Stimulated activated CD4-positive, alpha-beta T cell treated with anti-CD3 and anti-CD28 coated beads, Interleukin-1b, Interleukin-23, amount 100 ng/mL, for 1 hour (primary cell): ENCODE measurements around the gene CEL.
"Not testable (repeated sequence)": the region's sequence is repeated elsewhere in the genome, so short reads cannot be mapped to it uniquely, and the experiment has no call there.

Experiments
- DNase-seq, 2 donors: peaks; one replicate each; pipeline ENCODE4 v3.0.0-alpha.2; 2020; ENCODE audit warnings: low read depth in 2 of 2

CEL gene

DNA sequence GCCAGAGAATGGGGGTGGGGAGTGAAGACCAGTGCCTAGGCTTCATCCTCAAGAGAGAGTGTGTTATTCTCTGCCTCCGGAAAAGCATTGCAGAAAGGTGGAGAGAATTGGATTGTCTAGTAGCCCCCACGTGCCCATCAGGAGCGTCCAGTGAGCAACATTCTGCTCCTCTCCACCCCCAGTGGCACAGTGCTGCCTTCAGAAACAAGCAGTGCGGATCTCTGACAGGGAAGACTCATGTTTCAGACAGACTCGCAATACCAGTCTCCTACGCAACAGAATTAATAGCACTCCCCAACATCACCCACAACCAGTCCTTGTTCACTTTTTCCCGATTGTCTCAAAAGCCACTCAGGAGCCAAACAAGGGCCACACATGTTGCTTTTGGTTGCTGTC lies 14.9 kb upstream of the CEL start:
- no peak for DNase-seq

DNA sequence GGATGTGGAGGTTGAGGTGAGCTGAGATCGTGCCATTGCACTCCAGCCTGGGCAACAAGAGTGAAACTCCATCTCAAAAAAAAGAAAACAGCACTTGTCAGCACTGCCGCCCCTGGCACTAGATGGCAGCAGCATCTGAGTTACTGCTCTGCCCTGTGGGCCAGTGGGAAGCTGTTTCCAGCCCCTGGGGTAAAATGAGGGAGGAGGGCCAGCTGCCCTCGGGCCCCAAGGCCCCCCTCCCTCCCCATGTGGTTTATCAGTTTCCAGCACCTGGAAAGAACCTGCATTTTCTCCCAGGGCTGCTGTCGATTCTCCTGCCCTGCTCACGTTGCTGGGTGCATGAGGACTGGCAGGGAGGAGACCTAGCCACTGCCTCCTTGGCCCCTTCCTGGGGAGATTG lies 13.2 kb upstream of the CEL start:
- no peak for DNase-seq

DNA sequence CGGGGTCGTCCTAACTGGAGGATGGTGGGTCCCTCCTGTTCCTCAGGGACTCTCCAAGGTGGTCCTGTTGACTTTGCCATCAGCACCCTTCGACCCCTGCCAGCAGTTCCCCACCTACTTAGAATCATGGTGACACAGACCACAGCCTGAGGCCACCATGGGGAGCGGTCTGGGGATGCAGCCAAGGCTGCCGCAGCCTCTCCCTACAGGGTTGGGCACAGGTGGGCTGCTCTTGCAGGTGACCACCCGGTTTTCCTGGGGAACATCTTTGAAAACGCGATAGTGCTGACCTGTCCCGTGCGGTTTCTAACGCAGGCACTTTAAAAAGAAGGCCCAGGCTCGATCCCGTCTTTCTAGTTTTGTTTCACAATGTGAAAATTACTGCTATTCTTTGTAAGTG lies 12.7 kb upstream of the CEL start:
- no peak for DNase-seq

DNA sequence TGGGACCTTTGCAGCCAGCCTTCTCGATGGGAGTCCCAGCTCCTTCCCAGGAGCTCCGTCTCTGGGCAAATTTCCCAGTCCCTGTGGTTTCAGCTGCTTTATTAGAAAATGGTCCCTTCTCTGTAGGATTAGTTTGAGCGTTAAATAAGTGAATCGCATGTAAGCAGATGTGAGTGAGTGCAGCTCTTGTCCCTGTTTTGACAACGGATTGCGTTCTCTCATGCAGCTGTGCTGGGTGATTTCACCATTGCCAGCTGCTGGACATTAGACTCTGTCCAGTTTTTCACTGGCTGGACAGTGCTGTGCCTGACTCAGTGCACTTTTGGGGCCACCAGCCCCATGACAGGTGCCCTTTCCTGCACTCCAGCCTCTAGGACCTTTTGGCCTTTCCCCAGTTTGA lies 11.6 kb upstream of the CEL start:
- DNase-seq, result no peak

DNA sequence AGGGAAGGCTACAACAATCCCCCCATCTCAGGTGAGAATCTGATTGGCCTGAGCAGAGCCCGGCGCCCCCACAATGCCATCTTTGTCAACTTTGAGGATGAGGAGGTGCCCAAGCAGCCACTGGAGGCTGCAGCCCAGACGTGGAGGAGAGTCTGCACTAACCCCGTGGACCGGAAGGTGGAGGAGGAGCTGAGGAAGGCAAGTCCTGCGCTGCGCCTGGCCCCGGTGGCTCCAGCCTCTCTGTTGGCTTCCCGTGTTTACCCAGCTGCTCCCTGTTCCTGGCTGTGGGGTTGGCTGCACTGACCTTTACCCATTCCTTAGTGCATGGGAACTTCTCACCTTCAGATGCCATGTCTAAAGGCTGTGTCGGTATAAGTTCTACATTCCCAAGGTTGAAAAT lies 11.0 kb upstream of the CEL start:
- no peak for DNase-seq

DNA sequence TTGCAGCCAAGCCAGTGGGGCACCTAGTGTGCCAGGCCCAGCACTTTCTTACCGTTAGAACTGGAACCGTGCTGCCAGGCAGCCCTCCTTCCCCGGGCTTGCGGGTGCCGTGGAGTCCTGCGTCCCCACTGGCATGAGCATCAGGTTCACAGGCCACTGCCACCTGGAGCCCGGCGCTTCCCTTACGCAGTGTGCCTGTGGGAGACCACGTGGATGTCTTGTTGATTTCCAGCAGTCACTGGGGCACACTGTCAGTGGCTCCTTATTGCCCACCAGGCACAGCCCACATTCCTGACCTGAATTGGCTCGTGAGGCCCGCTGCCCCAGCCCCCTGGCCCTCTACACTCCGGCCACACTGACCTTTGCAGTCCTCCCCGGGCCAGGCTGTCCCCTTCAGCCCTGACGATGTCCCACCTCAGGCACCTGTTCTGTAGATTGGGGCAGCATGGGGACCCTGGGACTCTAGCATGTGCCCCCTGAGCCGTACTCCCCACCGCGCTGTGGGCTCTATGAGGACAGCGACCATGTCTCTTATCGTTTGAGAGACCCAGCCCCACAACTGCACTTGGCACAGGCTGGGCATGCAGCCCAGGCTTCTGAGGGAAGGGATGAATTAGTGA lies 10.4 kb upstream of the CEL start:
- DNase-seq, result no peak

DNA sequence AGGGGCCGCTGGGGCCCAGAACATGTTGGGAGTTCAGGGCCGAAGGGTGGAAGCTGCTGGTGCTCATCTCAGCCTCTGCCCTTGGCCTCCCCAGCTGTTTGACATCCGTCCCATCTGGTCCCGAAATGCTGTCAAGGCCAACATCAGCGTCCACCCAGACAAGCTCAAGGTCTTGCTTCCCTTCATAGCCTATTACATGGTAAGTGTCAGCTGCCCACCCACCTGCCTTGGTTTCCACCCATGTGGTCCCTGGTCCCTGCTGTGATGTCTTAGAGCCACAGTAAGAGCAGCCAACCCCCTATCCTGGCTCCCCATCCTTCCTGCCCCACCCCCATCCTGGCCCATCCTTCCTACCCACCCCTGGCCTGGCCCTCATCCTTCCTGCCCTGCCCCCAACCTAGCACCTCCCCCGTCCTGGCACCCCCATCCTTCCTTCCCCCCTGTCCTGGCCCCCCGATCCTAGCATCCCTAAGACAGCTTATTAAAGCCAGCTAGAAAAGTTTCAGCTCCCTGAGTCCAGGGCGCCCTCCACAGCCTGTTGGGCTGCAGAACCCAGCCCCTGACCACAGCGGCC lies 9.7 kb upstream of the CEL start:
- no peak for DNase-seq

DNA sequence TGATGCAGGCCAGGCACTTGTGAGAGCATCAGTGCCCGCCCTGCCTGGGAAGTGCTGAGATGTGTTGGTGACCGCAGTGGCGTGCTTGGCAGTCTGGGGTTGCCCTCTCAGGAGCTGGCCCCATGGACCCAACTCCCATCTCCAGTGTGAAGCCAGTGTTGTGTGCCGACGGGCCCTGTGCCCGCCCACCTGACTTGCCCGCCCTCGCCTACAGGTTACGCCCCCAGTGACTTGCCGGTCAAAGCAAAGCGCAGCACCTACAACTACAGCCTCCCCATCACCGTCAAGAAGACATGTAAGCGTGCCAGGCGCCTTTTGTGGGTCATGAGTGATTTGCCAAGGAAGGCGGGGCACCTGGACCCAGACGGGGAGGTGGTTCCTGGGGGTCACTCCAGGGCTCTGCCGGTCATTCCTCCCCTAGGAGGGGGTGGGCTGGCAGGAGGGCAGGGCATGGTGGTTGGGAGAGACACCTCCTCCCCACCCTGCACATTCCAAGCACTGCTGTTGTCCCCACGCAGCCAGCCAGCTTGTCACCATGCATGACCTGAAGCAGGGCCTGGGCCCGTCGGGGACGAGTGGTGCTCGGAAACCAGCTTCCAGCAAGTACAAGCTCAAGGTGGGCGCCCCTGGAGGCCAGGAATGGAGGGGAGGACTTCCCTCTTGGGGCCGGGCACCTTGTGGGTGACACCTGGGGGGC lies 7.4 kb upstream of the CEL start:
- DNase-seq, result no peak

DNA sequence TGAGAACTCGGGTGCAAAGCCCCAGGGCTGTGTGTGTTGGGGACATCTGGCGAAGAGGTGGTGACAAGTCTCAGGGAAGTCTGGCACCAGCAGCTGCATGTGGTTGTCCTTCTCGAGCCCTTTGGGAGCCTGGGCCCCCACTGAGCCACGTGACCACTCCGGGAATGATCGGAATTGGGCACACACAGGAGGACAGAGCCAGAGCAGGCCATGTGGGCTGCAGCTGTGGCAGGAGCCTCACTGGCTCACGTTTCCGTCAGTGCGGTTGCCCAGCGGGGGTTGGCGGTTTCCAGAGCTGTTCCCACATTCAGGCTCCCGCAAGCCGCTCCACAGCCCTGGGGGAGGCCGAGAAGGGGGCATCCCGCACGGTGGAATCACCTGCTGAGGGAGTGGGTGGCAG lies 6.8 kb upstream of the CEL start:
- no peak for DNase-seq

DNA sequence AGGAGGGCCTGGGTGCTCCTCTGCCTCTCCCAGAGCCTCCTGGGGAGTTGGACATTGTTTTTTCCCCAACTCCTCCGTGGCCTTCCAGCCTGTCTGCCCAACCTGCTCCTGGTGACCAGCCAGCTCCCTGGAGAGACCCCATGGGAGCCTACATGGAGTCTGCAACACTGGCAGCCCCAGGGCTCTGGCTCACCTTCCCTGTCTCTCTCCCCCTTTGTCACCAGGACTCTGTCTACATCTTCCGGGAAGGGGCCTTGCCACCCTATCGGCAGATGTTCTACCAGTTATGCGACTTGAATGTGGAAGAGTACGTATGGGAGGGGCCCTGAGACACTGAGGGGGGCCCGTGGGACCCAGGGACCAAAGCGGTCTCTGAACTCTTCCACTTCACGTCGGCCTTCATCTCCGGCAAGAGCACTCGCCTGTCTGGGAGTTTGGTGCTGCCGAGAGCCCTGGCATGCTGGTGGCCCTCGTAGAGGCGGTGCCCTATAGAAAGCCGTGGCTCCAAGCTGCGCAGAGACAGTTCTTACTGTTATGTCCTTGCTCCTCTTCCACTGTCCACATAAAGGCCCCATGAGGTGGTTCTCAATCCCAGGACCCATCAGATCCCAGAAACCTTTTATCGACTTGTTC lies 5.9 kb upstream of the CEL start:
- no peak for DNase-seq

DNA sequence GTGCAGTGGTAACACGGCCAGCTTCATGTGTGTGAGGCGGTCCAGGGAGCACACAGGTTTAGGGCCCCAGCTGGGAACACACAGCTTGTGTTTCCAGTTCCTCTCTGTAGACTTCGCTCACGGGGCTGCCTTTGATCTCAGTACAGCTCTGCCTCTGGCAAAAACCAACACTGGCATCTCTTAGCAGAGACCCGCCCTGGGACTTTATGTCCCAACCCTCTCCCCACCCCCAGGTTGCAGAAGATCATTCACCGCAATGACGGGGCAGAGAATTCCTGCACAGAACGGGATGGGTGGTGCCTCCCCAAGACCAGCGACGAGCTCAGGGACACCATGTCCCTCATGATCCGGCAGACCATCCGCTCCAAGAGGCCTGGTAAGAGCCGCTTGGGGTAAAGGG lies 5.2 kb upstream of the CEL start:
- no peak for DNase-seq

DNA sequence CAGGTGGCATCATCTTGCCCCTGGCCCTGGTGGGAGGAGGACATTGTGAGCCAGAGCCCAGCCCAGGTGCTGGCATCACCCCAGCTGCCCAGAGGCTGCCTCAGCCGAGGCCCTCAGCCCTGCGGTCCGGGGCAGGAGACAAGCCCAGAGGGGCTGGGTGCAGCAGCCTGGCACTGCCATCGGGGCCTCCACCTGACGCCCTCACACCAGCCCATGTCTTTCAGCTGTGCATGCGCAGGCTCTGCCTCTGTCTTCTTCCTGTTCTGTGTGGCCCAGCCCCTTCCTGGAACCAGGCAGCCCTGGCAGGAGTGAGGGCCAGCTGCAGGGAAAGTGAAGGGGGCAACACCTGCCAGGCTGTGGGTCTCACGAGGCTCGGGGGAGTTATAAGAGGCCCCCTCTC lies 4.8 kb upstream of the CEL start:
- no peak for DNase-seq

DNA sequence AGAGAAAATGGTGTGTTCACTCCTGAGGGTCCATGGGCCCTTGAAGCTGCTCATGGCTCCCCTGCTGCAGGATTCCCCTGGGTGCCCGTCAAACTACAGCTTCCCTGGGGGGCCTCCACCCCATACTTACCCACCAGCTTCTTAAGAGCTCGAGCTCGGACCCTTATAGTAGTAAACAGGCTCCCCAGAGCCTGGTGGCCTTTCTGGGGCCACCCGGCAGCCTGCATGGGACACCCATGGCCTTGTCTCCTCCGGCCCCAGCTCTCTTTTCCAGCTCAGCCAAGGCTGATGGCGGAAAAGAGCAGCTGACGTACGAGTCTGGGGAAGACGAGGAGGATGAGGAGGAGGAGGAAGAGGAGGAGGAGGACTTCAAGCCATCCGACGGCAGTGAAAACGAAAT lies 4.2 kb upstream of the CEL start:
- DNase-seq, result no peak

DNA sequence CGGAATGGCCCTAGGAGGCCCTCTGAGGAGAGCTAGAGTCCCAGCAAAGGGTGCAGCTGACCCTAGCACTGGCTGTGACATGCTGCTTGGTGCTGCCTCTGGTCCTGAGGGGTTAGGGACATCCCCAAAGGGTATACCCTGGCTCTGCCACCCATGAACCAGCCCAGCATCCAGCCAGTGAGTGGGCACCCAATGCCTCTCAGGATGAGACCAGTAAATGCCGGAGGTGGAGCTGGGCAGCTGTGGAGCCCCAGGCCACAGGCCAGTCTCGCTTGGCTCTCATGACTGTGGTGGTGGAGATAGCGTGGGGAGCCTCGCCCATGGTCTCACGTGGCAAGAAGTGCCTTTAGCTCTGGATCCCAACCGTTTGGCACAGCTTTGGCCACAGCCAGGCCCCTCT lies 3.7 kb upstream of the CEL start:
- DNase-seq, result no peak

DNA sequence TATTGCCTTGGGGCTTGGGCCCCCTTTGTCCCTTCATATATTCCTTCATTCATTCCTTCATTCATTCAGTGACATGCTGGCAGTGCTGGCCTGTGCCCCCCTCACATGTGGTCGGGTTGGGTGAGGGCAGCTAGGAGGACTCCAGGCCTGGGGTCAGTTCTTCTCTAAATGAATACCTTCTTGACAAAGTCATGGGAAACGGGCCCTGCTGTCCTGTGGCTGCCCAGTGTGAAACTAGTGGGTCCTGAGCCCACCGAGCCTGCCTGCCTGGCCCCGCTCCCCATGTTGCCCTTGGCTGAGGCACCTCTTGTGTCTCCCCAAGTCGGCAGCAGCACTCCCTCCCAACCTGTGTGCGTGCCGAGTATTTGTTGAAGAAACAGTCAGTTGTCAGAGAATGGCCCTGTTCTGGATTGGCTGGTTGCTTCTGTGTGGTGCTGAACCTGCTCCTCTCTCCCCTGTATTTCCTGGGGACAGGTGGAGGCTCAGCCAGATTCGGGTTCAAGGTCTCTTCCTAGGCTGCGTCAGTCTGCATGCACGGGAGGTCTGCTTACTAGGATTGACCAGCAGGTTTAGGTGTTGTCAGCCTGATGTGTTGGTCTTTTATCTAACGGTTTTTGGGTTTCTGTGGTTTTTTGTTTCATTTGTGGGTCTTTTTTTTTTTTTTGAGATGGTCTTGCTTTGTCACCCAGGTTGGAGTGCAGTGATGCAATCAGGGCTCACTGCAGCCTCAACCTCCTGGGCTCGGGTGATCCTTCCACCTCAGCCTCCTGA lies 3.0 kb upstream of the CEL start:
- no peak for DNase-seq

DNA sequence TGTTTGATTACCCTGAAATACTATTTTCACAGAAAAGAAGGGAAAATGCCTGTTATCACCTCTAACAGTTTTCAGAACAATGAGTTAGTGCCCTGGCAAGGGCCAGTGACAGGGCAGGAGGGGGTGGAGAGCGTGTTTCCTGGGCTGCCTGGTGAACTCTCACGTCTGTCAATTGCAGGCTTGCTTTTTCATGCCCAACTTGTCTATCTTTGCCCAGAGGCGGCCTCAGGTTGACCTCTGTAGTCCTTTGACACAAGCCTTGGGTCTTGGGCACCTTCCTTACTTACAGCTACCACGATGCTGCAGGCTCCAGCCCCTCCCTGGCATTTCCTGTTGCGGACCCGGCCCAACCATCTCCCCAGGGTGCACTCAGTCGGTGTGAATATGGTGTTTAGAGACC lies 2.2 kb upstream of the CEL start:
- no peak for DNase-seq

DNA sequence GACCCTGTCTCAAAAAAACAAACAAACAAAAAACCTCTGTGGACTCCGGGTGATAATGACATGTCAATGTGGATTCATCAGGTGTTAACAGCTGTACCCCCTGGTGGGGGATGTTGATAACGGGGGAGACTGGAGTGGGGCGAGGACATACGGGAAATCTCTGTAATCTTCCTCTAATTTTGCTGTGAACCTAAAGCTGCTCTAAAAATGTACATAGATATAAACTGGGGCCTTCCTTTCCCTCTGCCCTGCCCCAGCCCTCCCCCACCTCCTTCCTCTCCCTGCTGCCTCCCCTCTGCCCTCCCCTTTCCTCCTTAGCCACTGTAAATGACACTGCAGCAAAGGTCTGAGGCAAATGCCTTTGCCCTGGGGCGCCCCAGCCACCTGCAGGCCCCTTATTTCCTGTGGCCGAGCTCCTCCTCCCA lies 1.4 kb upstream of the CEL start:
- no peak for DNase-seq

DNA sequence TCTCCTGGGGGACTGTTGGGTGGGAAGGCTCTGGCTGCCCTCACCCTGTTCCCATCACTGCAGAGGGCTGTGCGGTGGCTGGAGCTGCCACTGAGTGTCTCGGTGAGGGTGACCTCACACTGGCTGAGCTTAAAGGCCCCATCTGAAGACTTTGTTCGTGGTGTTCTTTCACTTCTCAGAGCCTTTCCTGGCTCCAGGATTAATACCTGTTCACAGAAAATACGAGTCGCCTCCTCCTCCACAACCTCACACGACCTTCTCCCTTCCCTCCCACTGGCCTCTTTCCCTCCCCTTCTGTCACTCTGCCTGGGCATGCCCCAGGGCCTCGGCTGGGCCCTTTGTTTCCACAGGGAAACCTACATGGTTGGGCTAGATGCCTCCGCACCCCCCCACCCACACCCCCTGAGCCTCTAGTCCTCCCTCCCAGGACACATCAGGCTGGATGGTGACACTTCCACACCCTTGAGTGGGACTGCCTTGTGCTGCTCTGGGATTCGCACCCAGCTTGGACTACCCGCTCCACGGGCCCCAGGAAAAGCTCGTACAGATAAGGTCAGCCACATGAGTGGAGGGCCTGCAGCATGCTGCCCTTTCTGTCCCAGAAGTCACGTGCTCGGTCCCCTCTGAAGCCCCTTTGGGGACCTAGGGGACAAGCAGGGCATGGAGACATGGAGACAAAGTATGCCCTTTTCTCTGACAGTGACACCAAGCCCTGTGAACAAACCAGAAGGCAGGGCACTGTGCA lies 590 bp upstream of the CEL start:
- DNase-seq, result not testable (repeated sequence)

DNA sequence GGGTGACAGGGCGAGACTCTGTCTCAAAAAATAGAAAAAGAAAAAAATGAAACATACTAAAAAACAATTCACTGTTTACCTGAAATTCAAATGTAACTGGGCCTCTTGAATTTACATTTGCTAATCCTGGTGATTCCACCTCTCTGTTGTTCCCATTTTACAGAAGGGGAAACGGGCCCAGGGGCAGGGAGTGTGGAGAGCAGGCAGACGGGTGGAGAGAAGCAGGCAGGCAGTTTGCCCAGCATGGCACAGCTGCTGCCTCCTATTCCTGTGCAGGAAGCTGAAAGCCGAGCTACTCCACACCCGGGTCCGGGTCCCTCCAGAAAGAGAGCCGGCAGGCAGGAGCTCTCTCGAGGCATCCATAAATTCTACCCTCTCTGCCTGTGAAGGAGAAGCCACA lies 788 bp downstream of the CEL start:
- not testable (repeated sequence) for DNase-seq

DNA sequence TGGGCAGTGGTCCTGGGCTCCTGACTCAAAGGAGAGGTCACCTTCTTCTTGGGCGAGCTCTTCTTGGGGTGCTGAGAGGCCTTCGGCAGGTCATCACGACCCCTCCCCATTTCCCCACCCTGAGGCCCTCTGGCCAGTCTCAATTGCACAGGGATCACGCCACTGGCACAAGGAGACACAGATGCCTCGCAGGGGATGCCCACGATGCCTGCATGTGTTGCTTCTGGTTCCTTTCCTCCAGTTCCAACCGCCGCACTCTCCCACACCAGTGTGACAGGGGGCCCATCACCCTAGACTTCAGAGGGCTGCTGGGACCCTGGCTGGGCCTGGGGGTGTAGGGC lies 1.3 kb downstream of the CEL start:
- DNase-seq, result no peak

DNA sequence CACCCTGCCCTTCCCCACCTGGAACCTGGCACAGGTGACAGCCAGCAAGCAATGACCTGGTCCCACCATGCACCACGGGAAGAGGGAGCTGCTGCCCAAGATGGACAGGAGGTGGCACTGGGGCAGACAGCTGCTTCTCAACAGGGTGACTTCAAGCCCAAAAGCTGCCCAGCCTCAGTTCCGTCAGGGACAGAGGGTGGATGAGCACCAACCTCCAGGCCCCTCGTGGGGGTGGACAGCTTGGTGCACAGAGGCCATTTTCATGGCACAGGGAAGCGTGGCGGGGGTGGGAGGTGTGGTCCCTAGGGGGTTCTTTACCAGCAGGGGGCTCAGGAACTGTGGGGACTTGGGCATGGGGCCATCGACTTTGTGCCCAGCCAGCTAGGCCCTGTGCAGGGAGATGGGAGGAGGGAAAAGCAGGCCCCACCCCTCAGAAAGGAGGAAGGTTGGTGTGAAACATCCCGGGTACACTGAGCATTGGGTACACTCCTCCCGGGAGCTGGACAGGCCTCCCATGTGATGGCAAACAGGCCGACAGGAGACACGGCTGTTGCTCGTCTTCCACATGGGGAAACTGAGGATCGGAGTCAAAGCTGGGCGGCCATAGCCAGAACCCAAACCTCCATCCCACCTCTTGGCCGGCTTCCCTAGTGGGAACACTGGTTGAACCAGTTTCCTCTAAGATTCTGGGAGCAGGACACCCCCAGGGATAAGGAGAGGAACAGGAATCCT lies 1.9 kb downstream of the CEL start:
- DNase-seq, result no peak
